ENCODE results near the gene BAG2. TPM values are rescaled to one million over a fixed set of nuclear protein-coding genes. Genes with fewer than 3 reads are reported as not detected.

The BAG2 gene
- total RNA-seq, 1 experiment from 2014 or later, result 14.0 TPM

DNA sequence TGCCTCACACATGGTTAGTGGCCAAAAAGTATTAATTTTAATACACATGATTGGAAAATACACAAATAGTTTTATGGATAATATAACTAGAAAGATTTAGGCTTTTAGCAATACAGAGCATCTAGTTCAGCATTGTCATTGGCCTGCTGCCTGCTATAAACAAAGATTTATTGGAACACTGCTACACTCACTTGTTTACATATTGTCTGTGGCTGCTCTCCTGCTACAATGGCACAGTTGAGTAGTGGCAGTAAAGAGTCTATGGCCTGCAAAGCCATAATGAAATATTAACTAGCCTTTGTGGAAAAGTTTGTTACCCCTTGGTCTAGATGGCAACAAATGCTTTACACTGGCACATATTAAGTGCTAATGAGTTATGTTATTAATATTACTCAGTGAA is 44.4 kb upstream of the BAG2 start:
- ATAC-seq (peak; percentile 62; the same call in 1 of the 2 replicates), DNase-seq (ENCODE audit: low read depth, low spot score) (no peak)
- no peaks in the 10 kb centered on the region for H3K9me3 ChIP-seq (ENCODE audit: control insufficient read depth, insufficient read depth, low read depth, low read length)
- H3K4me1 ChIP-seq (ENCODE audit: control insufficient read depth, insufficient read depth, low read length), result peaks cover 7% of the 10 kb centered on the region; the same call in 1 of the 2 replicates
- intact Hi-C loops (cut with micrococcal nuclease; ENCODE audit: unreplicated experiment) (no loop called here), in situ Hi-C loops (cut with HindIII; ENCODE audit: low pct_unique_long_range_greater_than_20kb, low sequenced_read_pairs) (no loop called here)
- CTCF ChIA-PET, result no interaction called here
- H3K27ac ChIP-seq (ENCODE audit: low read length), result no peak overlapping the region
- BruUV-seq (replicated peaks), result no TSS peak
- POLR2A ChIA-PET, result no interaction called here
- H3K27me3 ChIP-seq (ENCODE audit: control insufficient read depth, insufficient read depth, low read length), result no peaks in the 10 kb centered on the region
- H3K36me3 ChIP-seq (ENCODE audit: control insufficient read depth, insufficient read depth, low read length), result no peaks in the 10 kb centered on the region; the same call in 1 of the 2 replicates
- no peak overlapping the region for H3K4me3 ChIP-seq (ENCODE audit: low read depth in 2 of 2, low read length in 2 of 2)
- TF ChIP-seq REST (IDR thresholded peaks at IDR 0.05; ENCODE audit: insufficient read depth in 1 of 2, low read depth in 2 of 2, low read length in 1 of 2) (no peak), TCF7L2 (IDR thresholded peaks at IDR 0.05; ENCODE audit: low read depth, low read length) (no peak), CTCF (IDR thresholded peaks at IDR 0.05) (no peak), SIN3A (IDR thresholded peaks at IDR 0.05; ENCODE audit: borderline replicate concordance, insufficient read depth, low read depth, low read length) (no peak), POLR2AphosphoS5 (IDR thresholded peaks at IDR 0.05; ENCODE audit: low read depth, low read length) (no peak)

- POLR2A ChIA-PET, result no interaction called here
- H3K36me3 ChIP-seq (ENCODE audit: control insufficient read depth, insufficient read depth, low read length), result no peaks in the 10 kb centered on the region
- ATAC-seq, result no peak
- peaks cover 7% of the 10 kb centered on the region; the same call in 1 of the 2 replicates for H3K4me1 ChIP-seq (ENCODE audit: control insufficient read depth, insufficient read depth, low read length)
- no peak overlapping the region for H3K4me3 ChIP-seq (ENCODE audit: low read depth in 2 of 2, low read length in 2 of 2)
- H3K9me3 ChIP-seq (ENCODE audit: control insufficient read depth, insufficient read depth, low read depth, low read length), result no peaks in the 10 kb centered on the region
- in situ Hi-C loops (cut with HindIII; ENCODE audit: low pct_unique_long_range_greater_than_20kb, low sequenced_read_pairs) (no loop called here), intact Hi-C loops (cut with micrococcal nuclease; ENCODE audit: unreplicated experiment) (no loop called here)
- no peaks in the 10 kb centered on the region for H3K27me3 ChIP-seq (ENCODE audit: control insufficient read depth, insufficient read depth, low read length)
- CTCF ChIA-PET, result no interaction called here
- BruUV-seq (replicated peaks), result no TSS peak
- no peak for TF ChIP-seq CTCF (IDR thresholded peaks at IDR 0.05)
- TF ChIP-seq TCF7L2 (IDR thresholded peaks at IDR 0.05; ENCODE audit: low read depth, low read length), result no peak
- TF ChIP-seq SIN3A (IDR thresholded peaks at IDR 0.05; ENCODE audit: borderline replicate concordance, insufficient read depth, low read depth, low read length), result no peak
- TF ChIP-seq POLR2AphosphoS5 (IDR thresholded peaks at IDR 0.05; ENCODE audit: low read depth, low read length), result no peak
- no peak for TF ChIP-seq REST (IDR thresholded peaks at IDR 0.05; ENCODE audit: insufficient read depth in 1 of 2, low read depth in 2 of 2, low read length in 1 of 2)
- H3K27ac ChIP-seq (ENCODE audit: low read length), result no peak overlapping the region
- DNase-seq (ENCODE audit: low read depth, low spot score), result no peak
These were observed 41.4 kb upstream of the BAG2 start for GRCh38 chr6:57130661-57131177.
